Lung (tissue), 12 donors: ENCODE measurements around the gene MOV10. TPM values are rescaled to one million over a fixed set of nuclear protein-coding genes. Genes with fewer than 3 reads are reported as not detected.

ENCODE experiments used
- ATAC-seq: fragments of 200-7000 bp; cut with Tn5 transposase; one replicate; pipeline ENCODE4 v1.9.1; 2020; ENCODE audit warnings: moderate number of reproducible peaks; ENCODE audit not compliant: insufficient read depth, low FRiP score
- DNase-seq, 3 donors: peaks; one replicate each; pipeline ENCODE4 v3.0.0-alpha.2; 2013 to 2017
- H3K27ac ChIP-seq, 2 donors: one replicate each; pipeline ENCODE4 v1.5.1; 2013; ENCODE audit warnings: mild to moderate bottlenecking in 2 of 2, moderate library complexity in 2 of 2, control low read depth in 1 of 2, inconsistent platforms in 1 of 2, low read depth in 1 of 2, low read length in 1 of 2
- H3K27me3 ChIP-seq, 3 donors: one replicate each; pipeline ENCODE4 v1.5.1; 2013; ENCODE audit warnings: low read length in 2 of 3; ENCODE audit not compliant: control insufficient read depth in 3 of 3, insufficient read depth in 3 of 3
- H3K36me3 ChIP-seq, 4 donors: one replicate each; pipeline ENCODE4 v1.5.1; 2013; ENCODE audit warnings: low read length in 4 of 4, mild to moderate bottlenecking in 1 of 4, moderate library complexity in 1 of 4; ENCODE audit not compliant: control insufficient read depth in 4 of 4, insufficient read depth in 4 of 4
- H3K4me1 ChIP-seq, 5 donors: one replicate each; pipeline ENCODE4 v1.5.1; 2013; ENCODE audit warnings: low read length in 5 of 5, mild to moderate bottlenecking in 2 of 5, moderate library complexity in 1 of 5; ENCODE audit not compliant: control insufficient read depth in 5 of 5, insufficient read depth in 5 of 5
- H3K4me3 ChIP-seq: one replicate; pipeline ENCODE4 v1.5.1; 2013; ENCODE audit warnings: mild to moderate bottlenecking, control low read depth, moderate library complexity
- H3K9ac ChIP-seq, 2 donors: one replicate each; pipeline ENCODE4 v1.5.1; 2013; ENCODE audit warnings: low read length in 2 of 2, control low read depth in 1 of 2; ENCODE audit not compliant: insufficient read depth in 1 of 2
- H3K9me3 ChIP-seq, 4 donors: one replicate each; pipeline ENCODE4 v1.5.1; 2013; ENCODE audit warnings: low read length in 3 of 4, mild to moderate bottlenecking in 1 of 4, moderate library complexity in 1 of 4; ENCODE audit not compliant: control insufficient read depth in 4 of 4, insufficient read depth in 3 of 4
- CTCF ChIP-seq: IDR thresholded peaks from 2 replicates; pipeline ENCODE4 v1.5.1; 2012; ENCODE audit warnings: mild to moderate bottlenecking; ENCODE audit errors: control extremely low read depth, extremely low read depth
- whole genome bisulfite sequencing, 2 donors: extraction: QIAGEN DNeasy Blood & Tissue Kit; methylation state at CpG; one replicate each; pipeline ENCODE4 v1.1.7; 2013; 5-methylcytosine and 5-hydroxymethylcytosine counted together
- polyA plus RNA-seq, 2 donors: library from polyadenylated mRNA; stranded (reverse); fragments of 200-250 nt; gene quantifications; one replicate each; pipeline ENCODE4 v1.2.1, GENCODE V29; 2013
- total RNA-seq, 2 donors: library from RNA; depleted of rRNA in 1 of 2; stranded (reverse); fragments of >200 nt in 1 of 2; gene quantifications; one replicate each; pipeline ENCODE4 v1.2.1, GENCODE V29; 2014 to 2021
- donor health status: control.
- donor health status: control.
- donor health status: Bipolar disorder and iron deficiency.
- donor health status: healthy.
- donor health status: DM: yes; HTN: yes; CAD: no.

MOV10 gene
- total and polyA plus RNA-seq, 4 donors: 33.4 to 51.3 (median 40.2) TPM

GRCh38 chr1:112704391-112704933 lies 30.0 kb downstream of the MOV10 start:
- H3K27me3 ChIP-seq: no peaks in the 10 kb centered on the region
- no peak for DNase-seq
- H3K36me3 ChIP-seq: peaks cover 0 to 13% (median 9%) of the 10 kb centered on the region in 4 donors
- no peak overlapping the region for H3K4me3 ChIP-seq
- H3K9ac ChIP-seq: peak overlapping the region in 1 of 2 donors; percentile 78
- H3K9me3 ChIP-seq: no peaks in the 10 kb centered on the region
- WGBS, 2 donors: 37 to 48% methylated on average over 7 of the region's 7 CpGs
- H3K27ac ChIP-seq: peak overlapping the region; percentile 86 to 99
- H3K4me1 ChIP-seq: peaks cover 12 to 43% (median 27%) of the 10 kb centered on the region in 5 donors
- no peak for TF ChIP-seq CTCF
- no peak for ATAC-seq

- ATAC-seq (peak; percentile 54), DNase-seq (peak; percentile 94 to 99 (median 97))
- Histone ChIP-seq H3K4me3 (peak overlapping the region; percentile 81), H3K9ac (peak overlapping the region in 1 of 2 donors; percentile 78), H3K27me3 (no peaks in the 10 kb centered on the region), H3K36me3 (peaks cover 0 to 12% (median 7%) of the 10 kb centered on the region in 4 donors), H3K4me1 (peaks cover 12 to 41% (median 22%) of the 10 kb centered on the region in 5 donors), H3K27ac (peak overlapping the region; percentile 86 to 99), H3K9me3 (no peaks in the 10 kb centered on the region)
- no peak for TF ChIP-seq CTCF
- WGBS, 2 donors: 5 to 8% methylated on average over 13 of the region's 13 CpGs
Observed at GRCh38 chr1:112704934-112705627, 30.6 kb downstream of the MOV10 start.

- WGBS, 2 donors: 2 to 4% methylated on average over 46 to 61 of the region's 61 CpGs
- peak; percentile 40 to 83 (median 76) for DNase-seq
- H3K4me1 ChIP-seq: peaks cover 5 to 28% (median 15%) of the 10 kb centered on the region in 5 donors
Observed at GRCh38 chr1:112706505-112707220, 32.2 kb downstream of the MOV10 start, which contains the start of gene RHOC. Gene RHOC (minus strand): TSS chr1:112707127. CDS start chr1:112703799, 3,328 bp downstream.

More at GRCh38 chr1:112706505-112707220, 32.2 kb downstream of the MOV10 start, which contains the start of gene RHOC:
- peak within 1 kb of the TSS; percentile 87 to 99 for H3K27ac ChIP-seq
- ATAC-seq: peak; percentile 86
- no peak for TF ChIP-seq CTCF
- H3K36me3 ChIP-seq: peaks cover 0 to 8% (median 3%) of the 10 kb centered on the region in 4 donors
- peak within 1 kb of the TSS; percentile 18 to 73 for H3K9ac ChIP-seq
- H3K4me3 ChIP-seq: peak within 1 kb of the TSS; percentile 81
- no peaks in the 10 kb centered on the region for H3K27me3 ChIP-seq
- no peaks in the 10 kb centered on the region for H3K9me3 ChIP-seq
